ENCODE measurements around the gene SUSD3.

SUSD3 gene

GRCh38 chr9:93022721-93023520, 35.6 kb upstream of the SUSD3 start:
- peaks cover 38 to 44% of the 10 kb centered on the region in 2 donors for H3K4me1 Mint-ChIP-seq (ENCODE audit: low read depth in 2 of 2)
- H3K36me3 Mint-ChIP-seq (ENCODE audit: insufficient read depth) = peaks cover 75% of the 10 kb centered on the region
- no peaks in the 10 kb centered on the region for H3K9me3 Mint-ChIP-seq
- peak overlapping the region in 1 of 2 donors; percentile 95 for H3K27ac Mint-ChIP-seq
- no peak overlapping the region for H3K4me3 Mint-ChIP-seq
- ATAC-seq (replicated peaks) = no peak
- DNase-seq = no peak
- H3K27me3 Mint-ChIP-seq = no peaks in the 10 kb centered on the region

GRCh38 chr9:93023521-93023815, 35.0 kb upstream of the SUSD3 start:
- H3K27me3 Mint-ChIP-seq = no peaks in the 10 kb centered on the region
- no peaks in the 10 kb centered on the region for H3K9me3 Mint-ChIP-seq
- DNase-seq = no peak
- H3K36me3 Mint-ChIP-seq (ENCODE audit: insufficient read depth) = peaks cover 75% of the 10 kb centered on the region
- peaks cover 43 to 49% of the 10 kb centered on the region in 2 donors for H3K4me1 Mint-ChIP-seq (ENCODE audit: low read depth in 2 of 2)
- no peak overlapping the region for H3K4me3 Mint-ChIP-seq
- H3K27ac Mint-ChIP-seq = peak overlapping the region in 1 of 2 donors; percentile 95
- no peak for ATAC-seq (replicated peaks)

- peak overlapping the region; percentile 92 to 95 for H3K27ac Mint-ChIP-seq
- DNase-seq (no peak), ATAC-seq (replicated peaks) (no peak)
- peaks cover 45 to 50% of the 10 kb centered on the region in 2 donors for H3K4me1 Mint-ChIP-seq (ENCODE audit: low read depth in 2 of 2)
- H3K36me3 Mint-ChIP-seq (ENCODE audit: insufficient read depth) = peaks cover 72% of the 10 kb centered on the region
- H3K9me3 Mint-ChIP-seq = no peaks in the 10 kb centered on the region
- H3K27me3 Mint-ChIP-seq = no peaks in the 10 kb centered on the region
- peak overlapping the region in 1 of 2 donors; percentile 50 for H3K4me3 Mint-ChIP-seq
Observed at GRCh38 chr9:93024646-93024910, 33.9 kb upstream of the SUSD3 start.

GRCh38 chr9:93024986-93025630, 33.4 kb upstream of the SUSD3 start:
- no peak overlapping the region for H3K4me3 Mint-ChIP-seq
- peaks cover 46 to 53% of the 10 kb centered on the region in 2 donors for H3K4me1 Mint-ChIP-seq (ENCODE audit: low read depth in 2 of 2)
- ATAC-seq (replicated peaks) (no peak), DNase-seq (no peak)
- no peaks in the 10 kb centered on the region for H3K27me3 Mint-ChIP-seq
- peak overlapping the region; percentile 92 to 95 for H3K27ac Mint-ChIP-seq
- H3K36me3 Mint-ChIP-seq (ENCODE audit: insufficient read depth) = peaks cover 70% of the 10 kb centered on the region
- no peaks in the 10 kb centered on the region for H3K9me3 Mint-ChIP-seq

- Mint-ChIP-seq H3K27me3 (no peaks in the 10 kb centered on the region), H3K36me3 (ENCODE audit: insufficient read depth) (peaks cover 69% of the 10 kb centered on the region), H3K4me3 (no peak overlapping the region), H3K27ac (peak overlapping the region; percentile 92 to 95), H3K4me1 (ENCODE audit: low read depth in 2 of 2) (peaks cover 47 to 55% of the 10 kb centered on the region in 2 donors), H3K9me3 (no peaks in the 10 kb centered on the region)
- ATAC-seq (replicated peaks) (no peak), DNase-seq (no peak)
Observed at GRCh38 chr9:93025736-93026135, 32.8 kb upstream of the SUSD3 start.

- peaks cover 71% of the 10 kb centered on the region for H3K36me3 Mint-ChIP-seq (ENCODE audit: insufficient read depth)
- peak overlapping the region; percentile 95 to 99 for H3K27ac Mint-ChIP-seq
- no peak for DNase-seq
- H3K4me3 Mint-ChIP-seq = peak overlapping the region in 1 of 2 donors; percentile 82
- H3K4me1 Mint-ChIP-seq (ENCODE audit: low read depth in 2 of 2) = peaks cover 51 to 59% of the 10 kb centered on the region in 2 donors
- no peaks in the 10 kb centered on the region for H3K27me3 Mint-ChIP-seq
- no peak for ATAC-seq (replicated peaks)
- H3K9me3 Mint-ChIP-seq = no peaks in the 10 kb centered on the region
Observed at GRCh38 chr9:93026640-93027039, 31.9 kb upstream of the SUSD3 start.

GRCh38 chr9:93027750-93028149, 30.8 kb upstream of the SUSD3 start:
- H3K4me3 Mint-ChIP-seq = peak overlapping the region; percentile 82 to 89
- peak overlapping the region; percentile 95 to 99 for H3K27ac Mint-ChIP-seq
- DNase-seq (no peak), ATAC-seq (replicated peaks) (no peak)
- H3K36me3 Mint-ChIP-seq (ENCODE audit: insufficient read depth) = peaks cover 68% of the 10 kb centered on the region
- H3K9me3 Mint-ChIP-seq = no peaks in the 10 kb centered on the region
- peaks cover 55 to 57% of the 10 kb centered on the region in 2 donors for H3K4me1 Mint-ChIP-seq (ENCODE audit: low read depth in 2 of 2)
- H3K27me3 Mint-ChIP-seq = no peaks in the 10 kb centered on the region

- H3K27ac Mint-ChIP-seq = peak overlapping the region; percentile 95 to 99
- H3K4me1 Mint-ChIP-seq (ENCODE audit: low read depth in 2 of 2) = peaks cover 47 to 55% of the 10 kb centered on the region in 2 donors
- no peaks in the 10 kb centered on the region for H3K27me3 Mint-ChIP-seq
- peak overlapping the region; percentile 82 to 89 for H3K4me3 Mint-ChIP-seq
- no peaks in the 10 kb centered on the region for H3K9me3 Mint-ChIP-seq
- peak; percentile 94 for ATAC-seq (replicated peaks)
- peak; percentile 58 to 68 (median 58) for DNase-seq
- peaks cover 64% of the 10 kb centered on the region for H3K36me3 Mint-ChIP-seq (ENCODE audit: insufficient read depth)
Observed at GRCh38 chr9:93028448-93029006, 30.0 kb upstream of the SUSD3 start.

- H3K27me3 Mint-ChIP-seq = no peaks in the 10 kb centered on the region
- peaks cover 39 to 43% of the 10 kb centered on the region in 2 donors for H3K4me1 Mint-ChIP-seq (ENCODE audit: low read depth in 2 of 2)
- peaks cover 73% of the 10 kb centered on the region for H3K36me3 Mint-ChIP-seq (ENCODE audit: insufficient read depth)
- H3K9me3 Mint-ChIP-seq = no peaks in the 10 kb centered on the region
- no peak overlapping the region for H3K4me3 Mint-ChIP-seq
- no peak for DNase-seq
- ATAC-seq (replicated peaks) = no peak
- H3K27ac Mint-ChIP-seq = peak overlapping the region; percentile 36 to 95
Observed at GRCh38 chr9:93030642-93031628, 27.6 kb upstream of the SUSD3 start.

- Mint-ChIP-seq H3K27ac (peak overlapping the region; percentile 36 to 95), H3K36me3 (ENCODE audit: insufficient read depth) (peaks cover 72% of the 10 kb centered on the region), H3K4me1 (ENCODE audit: low read depth in 2 of 2) (peaks cover 37 to 45% of the 10 kb centered on the region in 2 donors), H3K27me3 (no peaks in the 10 kb centered on the region), H3K9me3 (no peaks in the 10 kb centered on the region), H3K4me3 (no peak overlapping the region)
- no peak for DNase-seq
- no peak for ATAC-seq (replicated peaks)
Observed at GRCh38 chr9:93031629-93032430, 26.7 kb upstream of the SUSD3 start.

GRCh38 chr9:93032545-93032944, 26.0 kb upstream of the SUSD3 start:
- peak overlapping the region; percentile 36 to 39 for H3K27ac Mint-ChIP-seq
- peaks cover 79% of the 10 kb centered on the region for H3K36me3 Mint-ChIP-seq (ENCODE audit: insufficient read depth)
- H3K9me3 Mint-ChIP-seq = no peaks in the 10 kb centered on the region
- H3K4me3 Mint-ChIP-seq = no peak overlapping the region
- no peaks in the 10 kb centered on the region for H3K27me3 Mint-ChIP-seq
- H3K4me1 Mint-ChIP-seq (ENCODE audit: low read depth in 2 of 2) = peaks cover 35 to 44% of the 10 kb centered on the region in 2 donors
- no peak for DNase-seq
- ATAC-seq (replicated peaks) = no peak

GRCh38 chr9:93033531-93033930, 25.0 kb upstream of the SUSD3 start:
- H3K4me3 Mint-ChIP-seq = no peak overlapping the region
- peaks cover 75% of the 10 kb centered on the region for H3K36me3 Mint-ChIP-seq (ENCODE audit: insufficient read depth)
- DNase-seq (no peak), ATAC-seq (replicated peaks) (no peak)
- no peaks in the 10 kb centered on the region for H3K27me3 Mint-ChIP-seq
- H3K9me3 Mint-ChIP-seq = no peaks in the 10 kb centered on the region
- H3K27ac Mint-ChIP-seq = peak overlapping the region in 1 of 2 donors; percentile 94
- H3K4me1 Mint-ChIP-seq (ENCODE audit: low read depth in 2 of 2) = peaks cover 31 to 41% of the 10 kb centered on the region in 2 donors
